Measurements from ENCODE around the gene ANKRD7. TPM values are rescaled to one million over a fixed set of nuclear protein-coding genes. Genes with fewer than 3 reads are reported as not detected.

ANKRD7 gene
- total and polyA plus RNA-seq, 11 donors: 0.23 to 1.3 (median 0.43) TPM; not detected in 4

- Histone ChIP-seq H3K9me3 (no peaks in the 10 kb centered on the region), H3K36me3 (no peaks in the 10 kb centered on the region), H3K27me3 (peaks cover 0 to 77% (median 0%) of the 10 kb centered on the region in 9 donors), H3K4me3 (no peak overlapping the region), H3K4me1 (no peaks in the 10 kb centered on the region), H3K27ac (no peak overlapping the region)
- ATAC-seq: no peak
- intact Hi-C loops (cut with DNase I): no loop called here
- TF ChIP-seq CTCF (IDR thresholded peaks at IDR 0.05) (no peak), POLR2A (IDR thresholded peaks at IDR 0.05) (no peak)
- DNase-seq: no peak
- 66 to 79% (median 73%) methylated on average over 2 of the region's 2 CpGs for WGBS, 4 donors
Measured at GRCh38 chr7:118280319-118281012, 56.0 kb downstream of the ANKRD7 start.

GRCh38 chr7:118281196-118281595 lies 56.7 kb downstream of the ANKRD7 start:
- ATAC-seq (no peak), DNase-seq (no peak)
- no peaks in the 10 kb centered on the region for H3K4me1 ChIP-seq
- no peak for TF ChIP-seq POLR2A (IDR thresholded peaks at IDR 0.05)
- TF ChIP-seq CTCF (IDR thresholded peaks at IDR 0.05): no peak
- WGBS, 4 donors: 25 to 36% (median 29%) methylated on average over 3 of the region's 3 CpGs
- no peaks in the 10 kb centered on the region for H3K9me3 ChIP-seq
- H3K27ac ChIP-seq: no peak overlapping the region
- no peak overlapping the region for H3K4me3 ChIP-seq
- H3K27me3 ChIP-seq: peaks cover 0 to 85% (median 0%) of the 10 kb centered on the region in 9 donors
- H3K36me3 ChIP-seq: no peaks in the 10 kb centered on the region
- intact Hi-C loops (cut with DNase I): no loop called here

- no peak for TF ChIP-seq CTCF (IDR thresholded peaks at IDR 0.05)
- TF ChIP-seq POLR2A (IDR thresholded peaks at IDR 0.05): no peak
- Histone ChIP-seq H3K36me3 (no peaks in the 10 kb centered on the region), H3K9me3 (peaks cover 0 to 2% (median 0%) of the 10 kb centered on the region in 12 donors), H3K4me1 (peaks cover 0 to 9% (median 0%) of the 10 kb centered on the region in 12 donors), H3K27ac (no peak overlapping the region), H3K27me3 (peaks cover 0 to 83% (median 0%) of the 10 kb centered on the region in 9 donors), H3K4me3 (no peak overlapping the region)
- ATAC-seq (no peak), DNase-seq (no peak)
- intact Hi-C loops (cut with DNase I): no loop called here
Measured at GRCh38 chr7:118285358-118285757, 60.9 kb downstream of the ANKRD7 start.

- Histone ChIP-seq H3K9me3 (peaks cover 0 to 8% (median 0%) of the 10 kb centered on the region in 12 donors), H3K27ac (no peak overlapping the region), H3K4me3 (no peak overlapping the region), H3K36me3 (no peaks in the 10 kb centered on the region), H3K4me1 (peaks cover 0 to 9% (median 0%) of the 10 kb centered on the region in 12 donors), H3K27me3 (peaks cover 0 to 84% (median 0%) of the 10 kb centered on the region in 9 donors)
- ATAC-seq (no peak), DNase-seq (no peak)
- TF ChIP-seq CTCF (IDR thresholded peaks at IDR 0.05): no peak
- no peak for TF ChIP-seq POLR2A (IDR thresholded peaks at IDR 0.05)
- WGBS, 4 donors: 86 to 100% (median 90%) methylated on average over 2 of the region's 2 CpGs
- intact Hi-C loops (cut with DNase I): no loop called here
Measured at GRCh38 chr7:118286131-118286530, 61.6 kb downstream of the ANKRD7 start.
